ENCODE measurements around the gene FOXO1.

DNA sequence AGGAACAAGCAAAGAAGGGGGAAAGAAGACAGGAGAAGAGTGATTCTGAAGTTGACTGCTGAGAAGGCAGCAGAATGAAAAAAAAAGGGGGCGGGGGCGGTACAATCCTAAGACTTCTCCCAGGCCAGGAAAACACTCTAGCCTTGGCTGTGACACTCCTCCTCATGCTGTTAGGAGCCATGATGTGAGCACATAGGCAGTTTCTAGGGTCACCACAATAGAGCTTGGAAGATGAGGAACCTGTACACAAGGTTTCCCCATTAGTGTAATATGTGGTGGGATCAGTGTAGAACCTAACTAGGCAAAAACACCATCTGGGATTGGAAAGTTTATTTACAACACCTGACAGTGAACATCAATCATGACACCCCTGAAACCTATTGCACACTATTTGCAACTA lies 86.9 kb downstream of the FOXO1 start:
- TF ChIP-seq, protein P1, sequence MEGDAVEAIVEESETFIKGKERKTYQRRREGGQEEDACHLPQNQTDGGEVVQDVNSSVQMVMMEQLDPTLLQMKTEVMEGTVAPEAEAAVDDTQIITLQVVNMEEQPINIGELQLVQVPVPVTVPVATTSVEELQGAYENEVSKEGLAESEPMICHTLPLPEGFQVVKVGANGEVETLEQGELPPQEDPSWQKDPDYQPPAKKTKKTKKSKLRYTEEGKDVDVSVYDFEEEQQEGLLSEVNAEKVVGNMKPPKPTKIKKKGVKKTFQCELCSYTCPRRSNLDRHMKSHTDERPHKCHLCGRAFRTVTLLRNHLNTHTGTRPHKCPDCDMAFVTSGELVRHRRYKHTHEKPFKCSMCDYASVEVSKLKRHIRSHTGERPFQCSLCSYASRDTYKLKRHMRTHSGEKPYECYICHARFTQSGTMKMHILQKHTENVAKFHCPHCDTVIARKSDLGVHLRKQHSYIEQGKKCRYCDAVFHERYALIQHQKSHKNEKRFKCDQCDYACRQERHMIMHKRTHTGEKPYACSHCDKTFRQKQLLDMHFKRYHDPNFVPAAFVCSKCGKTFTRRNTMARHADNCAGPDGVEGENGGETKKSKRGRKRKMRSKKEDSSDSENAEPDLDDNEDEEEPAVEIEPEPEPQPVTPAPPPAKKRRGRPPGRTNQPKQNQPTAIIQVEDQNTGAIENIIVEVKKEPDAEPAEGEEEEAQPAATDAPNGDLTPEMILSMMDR (IDR thresholded peaks at IDR 0.05; ENCODE audit: borderline replicate concordance, extremely low read depth, low read length, poor library complexity, severe bottlenecking), result no peak
- no peak for TF ChIP-seq EZH2 (IDR thresholded peaks at IDR 0.05; ENCODE audit: borderline replicate concordance, low read depth, low read length, severe bottlenecking)

Measured in DND-41 (cell line).